Activated CD8-positive, alpha-beta memory T cell treated with anti-CD3 and anti-CD28 coated beads, Interleukin-2, amount 50 U/mL, for 1 hour (primary cell): ENCODE measurements around the gene EGFR.

ENCODE experiments used
- DNase-seq: peaks from one replicate; pipeline ENCODE4 v3.0.0-alpha.2; 2020; ENCODE audit errors: extremely low read depth

Gene EGFR

DNA sequence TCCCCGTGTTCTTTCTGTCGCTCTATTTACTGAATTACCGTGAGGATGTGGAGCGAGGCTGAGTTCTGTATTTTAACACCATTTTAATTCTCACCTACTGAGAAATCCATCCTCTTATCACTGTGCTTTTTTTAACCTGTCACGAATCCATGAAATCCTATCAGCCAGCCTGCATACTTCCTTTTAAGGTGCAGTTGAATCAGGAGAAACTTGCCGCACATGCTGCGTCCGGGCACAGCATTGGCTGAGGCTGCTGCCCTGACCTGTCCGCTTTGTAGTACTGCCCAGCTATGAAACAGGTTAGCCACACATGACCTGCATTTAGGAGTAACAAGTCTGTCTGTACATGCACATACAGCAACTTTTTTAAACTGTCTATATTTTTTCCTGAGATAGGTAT is 82.5 kb downstream of the EGFR start:
- no peak for DNase-seq

DNA sequence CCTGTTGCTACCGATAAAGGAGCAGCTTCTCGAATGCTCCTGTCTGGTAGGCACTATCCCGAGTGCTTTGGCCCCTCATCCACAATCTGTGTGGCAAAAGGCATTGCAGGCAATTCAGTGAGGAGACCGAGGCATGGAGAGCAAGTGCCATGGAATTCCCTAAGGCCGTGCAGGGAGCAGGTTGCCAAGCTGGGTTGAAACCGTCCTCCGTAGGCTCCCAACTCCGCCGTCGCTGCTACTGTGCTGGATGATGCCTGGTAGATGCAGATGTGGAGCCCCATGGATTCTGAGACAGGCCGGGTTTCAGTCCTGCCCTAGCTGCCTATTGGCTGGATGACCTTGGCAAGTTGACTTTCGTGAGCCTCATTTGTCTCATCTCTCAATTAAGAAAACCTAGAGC is 85.3 kb downstream of the EGFR start:
- DNase-seq, result no peak

DNA sequence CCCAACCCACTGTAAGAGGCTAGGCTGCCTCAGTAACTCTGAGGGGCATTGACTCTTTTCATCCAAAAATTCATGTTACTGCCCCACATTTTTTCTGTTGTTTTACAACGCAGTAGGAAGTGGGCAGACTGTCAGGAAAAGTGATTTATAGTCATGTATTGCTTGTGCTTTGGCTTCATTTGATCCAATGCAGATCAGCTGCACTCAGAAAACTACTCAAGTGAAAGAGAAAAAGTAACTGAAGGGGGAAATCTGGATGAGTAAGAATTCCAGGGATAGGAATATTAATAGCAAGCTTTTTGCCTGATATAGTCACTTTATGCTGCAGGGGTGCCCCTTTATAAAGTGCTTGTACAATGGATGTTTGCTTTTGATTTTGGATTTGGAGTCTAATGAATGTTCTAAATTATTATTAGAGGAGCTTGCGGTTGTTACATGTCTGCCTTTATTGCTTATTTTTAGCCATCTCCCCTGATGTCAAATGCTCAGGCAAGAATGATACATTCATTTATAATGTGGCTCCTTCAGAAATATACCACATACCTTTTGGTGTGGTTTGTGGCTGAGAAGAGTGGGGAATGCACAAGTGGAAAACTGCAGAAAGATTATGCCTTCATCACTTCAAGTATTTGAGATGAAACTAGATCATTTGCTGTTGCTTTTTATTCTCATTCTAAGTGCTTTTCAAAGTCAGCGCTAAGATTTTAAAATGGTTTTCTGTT is 86.1 kb downstream of the EGFR start:
- DNase-seq, result no peak

DNA sequence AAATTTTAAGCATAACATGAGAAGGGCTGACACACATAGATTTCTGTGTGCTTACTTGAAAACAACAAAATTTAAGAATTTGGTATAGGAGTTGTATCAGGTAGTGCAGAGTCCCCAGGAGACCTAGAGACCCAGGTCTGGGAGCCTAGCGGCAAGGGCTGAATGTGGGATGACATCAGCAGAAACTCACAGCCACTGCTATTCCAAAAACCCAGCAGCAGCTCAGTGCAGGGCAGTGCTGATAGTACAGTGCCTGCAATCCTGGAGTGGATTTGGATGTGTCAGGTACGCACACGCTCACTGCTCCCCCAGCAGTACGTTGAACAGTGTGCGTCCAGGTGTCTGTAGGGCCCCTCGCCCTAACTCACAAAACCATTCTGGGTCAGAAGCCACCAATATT is 87.1 kb downstream of the EGFR start:
- no peak for DNase-seq

DNA sequence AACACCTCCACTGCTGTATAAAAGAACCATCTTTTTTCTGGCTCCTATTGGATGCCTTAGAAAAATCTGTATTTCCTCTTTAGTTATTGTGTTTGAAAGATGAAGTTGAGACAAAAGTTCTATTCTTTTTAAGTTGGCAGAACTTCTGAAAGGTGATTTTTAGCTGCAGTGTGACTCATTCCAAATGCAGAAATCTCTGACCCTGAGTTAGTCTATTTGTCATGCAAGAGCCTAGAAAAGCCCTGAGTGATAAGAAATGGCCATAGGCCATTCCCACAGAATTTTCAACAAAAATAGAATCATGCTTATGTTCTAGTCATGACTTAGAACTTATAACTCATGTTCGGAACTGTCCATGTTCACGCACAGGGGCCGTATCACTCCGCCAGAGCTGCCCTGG is 89.1 kb downstream of the EGFR start:
- no peak for DNase-seq

DNA sequence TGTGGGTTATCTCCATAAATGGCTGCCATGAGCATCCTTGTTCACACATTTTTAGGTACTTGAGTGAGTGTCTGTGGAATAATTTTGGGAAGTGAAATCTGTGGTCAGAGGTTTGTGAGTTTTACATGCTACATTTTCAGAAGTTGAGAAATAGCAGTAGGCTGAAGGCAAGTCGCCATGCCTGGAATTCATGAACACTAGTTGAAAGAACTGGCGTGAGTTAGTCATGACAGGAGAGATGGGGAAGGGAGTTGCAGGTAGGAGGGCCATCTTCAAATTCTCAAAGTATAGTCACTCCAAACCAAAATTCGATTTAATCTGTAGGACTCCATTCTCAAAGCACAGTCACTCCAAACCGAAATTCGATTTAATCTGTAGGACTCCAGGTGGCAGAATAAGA is 89.6 kb downstream of the EGFR start:
- DNase-seq, result no peak

DNA sequence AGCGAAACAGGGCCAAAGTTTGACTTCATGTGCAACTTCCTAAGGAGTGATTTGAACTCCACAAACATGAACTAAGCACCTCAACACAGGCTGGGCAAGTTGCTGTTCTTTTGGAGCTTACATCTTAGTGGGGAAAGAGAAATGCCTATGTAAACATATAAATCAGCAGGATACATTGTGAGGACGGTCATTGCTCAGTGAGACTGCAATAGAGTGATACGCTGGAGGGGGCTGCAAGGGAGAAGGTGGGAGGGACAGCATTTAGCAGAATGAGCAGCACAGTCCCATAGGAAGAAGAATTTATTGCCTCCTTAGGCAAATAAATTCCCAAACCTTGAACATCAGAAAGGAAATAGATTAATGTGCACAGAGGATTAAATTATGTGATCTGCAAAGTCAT is 90.0 kb downstream of the EGFR start:
- DNase-seq, result no peak

DNA sequence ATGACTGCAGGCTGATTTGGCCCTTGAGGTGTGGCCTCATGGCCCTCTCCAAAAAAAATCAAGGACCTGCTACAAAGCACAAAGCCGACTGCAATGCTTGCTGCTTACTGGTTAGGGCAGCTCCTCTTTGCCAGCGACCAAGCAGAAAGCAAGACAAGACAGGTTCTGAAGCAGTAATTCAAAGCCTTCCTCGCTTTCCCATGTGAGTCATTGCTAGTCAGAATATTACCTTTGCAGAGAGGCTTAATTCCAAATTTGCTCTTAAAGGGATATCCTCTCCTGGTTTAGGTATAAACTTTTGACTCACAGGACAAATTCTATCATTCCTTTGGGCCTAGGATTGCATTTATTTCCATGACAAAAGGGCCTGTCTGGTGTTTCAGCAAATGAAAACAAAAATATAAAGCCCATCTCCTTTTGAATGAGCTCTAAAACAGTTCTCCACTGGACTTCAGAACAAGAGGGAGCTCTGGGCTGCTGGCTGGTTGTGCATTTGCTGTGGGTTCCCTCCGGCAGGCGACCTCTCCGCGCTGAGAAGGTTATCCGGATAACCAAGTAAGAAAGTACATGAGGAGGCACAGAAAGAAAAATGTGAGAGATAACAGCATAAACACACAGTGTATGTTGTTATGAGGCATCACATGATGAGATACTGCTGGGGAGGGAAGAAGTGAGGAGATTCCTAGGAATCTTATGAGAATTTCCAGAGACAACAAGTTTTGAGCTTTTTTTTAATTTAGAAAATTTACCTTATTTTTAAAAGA is 90.8 kb downstream of the EGFR start:
- no peak for DNase-seq

DNA sequence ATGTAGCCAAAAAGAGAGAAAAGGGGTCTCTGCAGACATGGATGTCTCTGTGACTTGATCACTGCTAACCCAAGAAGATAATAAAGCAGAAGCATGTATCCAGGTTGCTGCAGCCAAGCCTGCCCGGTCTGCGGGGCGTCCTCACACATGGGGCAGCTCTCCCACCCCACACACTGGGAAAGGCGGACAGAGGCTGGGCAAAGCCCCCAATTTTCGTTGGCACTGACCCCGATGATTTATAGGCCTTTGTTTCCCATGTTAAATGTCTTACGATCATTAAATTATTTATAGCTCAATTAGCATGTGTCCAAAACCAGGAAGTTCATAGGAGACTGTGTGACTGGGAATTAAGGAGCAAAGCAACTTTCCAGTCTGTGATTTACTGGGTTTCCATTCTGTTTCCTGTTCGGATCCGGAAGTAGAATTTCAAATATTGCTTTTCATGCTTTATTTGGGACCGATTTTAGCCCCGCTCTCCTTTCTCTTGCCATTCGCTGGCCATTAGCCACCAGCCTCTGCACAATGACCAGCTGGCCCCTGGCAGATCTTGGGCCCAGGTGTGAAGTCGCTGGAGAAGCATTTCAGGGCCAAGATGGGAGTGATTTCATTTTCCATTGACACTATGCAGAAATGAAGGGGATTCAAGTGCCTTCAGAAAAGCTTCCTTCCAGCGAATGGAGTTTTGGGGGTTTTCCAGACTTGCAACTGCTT is 91.6 kb downstream of the EGFR start:
- no peak for DNase-seq

DNA sequence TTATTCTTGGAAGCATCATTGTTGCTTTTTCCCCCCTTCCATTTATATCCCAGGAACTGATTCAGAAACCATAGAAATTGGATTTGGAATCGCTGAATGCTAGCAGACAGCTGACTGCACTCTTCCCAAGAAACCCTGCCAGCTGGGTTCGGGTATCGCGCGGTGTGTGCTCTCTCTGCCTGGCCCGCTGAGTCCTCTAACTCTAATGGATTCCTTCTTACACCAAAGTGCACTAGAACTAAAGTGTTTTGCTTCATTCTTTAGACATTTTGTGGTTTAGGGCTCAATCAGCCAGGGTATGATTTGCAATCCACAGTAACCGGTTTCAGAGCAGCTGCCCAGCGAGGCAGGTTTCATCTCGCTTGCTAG is 92.2 kb downstream of the EGFR start:
- no peak for DNase-seq

DNA sequence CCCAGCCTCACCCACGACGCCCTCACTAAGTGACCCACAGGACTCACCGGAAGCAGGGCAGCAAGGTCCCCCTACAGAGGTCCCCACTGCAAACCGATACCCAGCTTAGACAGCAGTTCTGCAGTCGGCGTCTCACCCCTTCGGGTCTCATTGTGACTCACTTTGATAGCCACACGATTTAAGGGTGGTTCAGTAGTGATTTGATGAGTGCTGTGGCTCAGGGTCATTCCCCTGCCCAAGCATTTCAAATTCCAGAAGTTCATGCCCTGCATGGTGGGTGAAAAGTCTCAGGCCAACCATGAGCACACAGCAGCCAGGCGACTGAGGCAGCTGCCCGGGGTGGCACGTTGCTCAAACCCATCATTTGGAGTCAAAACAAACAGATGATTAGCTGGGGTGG is 93.2 kb downstream of the EGFR start:
- no peak for DNase-seq

DNA sequence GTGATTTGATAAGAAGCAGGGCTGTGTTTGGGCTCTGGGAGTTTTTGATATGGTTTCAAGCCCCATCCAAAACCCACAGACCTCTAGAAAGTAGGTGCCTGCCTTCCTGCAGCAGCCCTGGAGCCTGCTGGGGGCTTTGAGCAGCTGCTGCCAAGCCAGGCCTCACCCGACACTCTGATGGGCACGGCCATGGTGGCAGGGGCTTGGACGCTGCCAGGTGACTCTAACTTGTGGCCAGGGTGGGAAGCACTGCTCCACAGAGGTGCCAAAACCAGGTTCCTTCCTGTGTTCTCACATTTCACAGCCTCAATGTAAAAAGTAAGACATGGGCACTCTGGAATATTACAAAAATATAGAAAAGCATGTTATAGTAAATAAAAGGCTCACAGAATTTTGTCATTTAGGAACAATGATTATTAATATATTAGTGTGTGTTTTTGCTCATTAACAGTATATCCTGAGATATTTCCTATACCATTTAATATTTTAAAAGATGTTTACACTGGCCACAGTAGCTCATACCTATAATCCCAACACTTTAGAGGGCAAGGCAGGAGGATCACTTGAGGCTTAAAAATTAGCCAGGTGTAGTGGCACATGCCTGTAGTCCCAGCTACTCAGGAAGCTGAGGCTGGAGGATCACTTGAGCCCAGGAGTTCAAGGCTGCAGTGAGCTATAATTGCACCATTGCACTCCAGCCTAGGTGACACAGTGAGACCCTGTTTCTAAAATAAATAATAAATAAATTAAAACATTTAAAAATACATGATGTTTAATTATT is 95.1 kb downstream of the EGFR start:
- no peak for DNase-seq

DNA sequence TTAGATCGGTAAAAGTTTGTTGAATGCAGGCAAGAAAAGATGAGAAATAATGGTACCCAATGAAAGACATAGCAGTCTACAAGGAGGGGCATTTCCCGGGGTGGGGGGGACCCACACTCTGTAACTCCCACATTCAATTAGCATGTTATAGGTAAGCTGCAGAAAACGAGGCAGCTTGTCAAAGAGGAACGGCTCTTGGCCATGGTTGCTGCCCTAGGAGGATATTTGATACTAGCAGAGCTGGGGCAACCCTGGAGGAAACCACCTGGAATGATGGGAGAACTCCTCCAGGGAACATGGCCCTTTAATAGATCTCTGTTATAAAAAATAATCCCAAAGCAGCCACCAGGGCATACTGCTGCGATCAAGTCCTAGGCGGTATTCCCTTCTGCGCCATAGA is 98.5 kb downstream of the EGFR start:
- DNase-seq, result no peak

DNA sequence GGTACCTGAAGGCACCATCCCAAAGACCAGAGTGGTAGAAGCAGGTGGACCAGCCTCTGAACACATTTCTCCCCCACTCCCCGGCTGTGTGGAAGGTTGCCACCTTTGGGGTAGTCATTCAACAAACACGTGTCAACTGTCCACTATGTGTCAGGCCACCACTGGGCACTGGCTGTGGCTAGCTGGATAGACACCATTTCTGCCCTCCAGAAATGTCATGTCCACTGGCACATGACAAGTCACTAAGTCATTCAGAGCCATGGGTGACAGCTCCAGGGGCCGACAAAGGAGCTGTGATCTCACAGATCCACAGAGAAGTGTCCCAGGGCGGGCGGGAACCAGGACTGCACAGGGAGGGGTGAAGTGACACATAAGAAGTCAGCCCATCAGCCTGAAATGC is 99.6 kb downstream of the EGFR start:
- DNase-seq, result no peak

DNA sequence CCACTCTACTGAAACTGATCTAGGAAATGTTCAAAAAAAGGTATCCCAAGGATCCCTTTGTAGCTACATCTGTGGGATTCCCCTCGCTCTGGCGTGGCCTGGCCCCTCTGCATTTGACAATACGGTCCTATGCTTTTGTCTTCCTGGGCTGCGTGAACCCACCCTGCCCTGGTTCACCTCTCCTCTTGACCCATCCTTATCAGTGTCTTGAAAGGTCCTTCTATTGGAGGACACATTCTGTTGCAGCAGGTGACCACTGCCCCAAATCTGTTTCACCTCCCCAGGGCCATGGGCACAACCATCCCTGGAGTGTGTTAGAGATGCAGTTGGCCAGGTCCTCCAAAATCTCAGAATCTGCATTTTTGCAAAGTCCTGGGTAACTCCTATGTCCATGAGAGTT is 100.8 kb downstream of the EGFR start:
- DNase-seq, result no peak

DNA sequence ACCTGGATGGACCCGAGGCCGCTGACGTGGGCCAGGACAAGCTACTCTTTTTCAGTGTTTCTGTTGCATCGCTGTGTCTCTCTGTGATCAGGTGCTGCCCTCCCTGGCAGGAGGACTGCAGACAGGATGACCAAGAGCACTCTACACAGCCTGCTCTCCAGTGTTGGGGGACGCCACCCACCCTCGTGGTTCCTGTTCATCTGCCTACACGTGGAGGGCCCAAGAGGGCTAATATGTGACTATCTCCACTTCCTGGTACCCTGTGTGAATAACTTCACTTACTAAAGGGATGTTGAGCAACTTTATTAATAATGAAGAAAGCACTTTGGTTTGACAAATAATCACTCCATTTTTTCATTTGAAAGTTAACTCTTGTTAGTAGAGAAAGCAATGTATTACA is 101.3 kb downstream of the EGFR start:
- no peak for DNase-seq

DNA sequence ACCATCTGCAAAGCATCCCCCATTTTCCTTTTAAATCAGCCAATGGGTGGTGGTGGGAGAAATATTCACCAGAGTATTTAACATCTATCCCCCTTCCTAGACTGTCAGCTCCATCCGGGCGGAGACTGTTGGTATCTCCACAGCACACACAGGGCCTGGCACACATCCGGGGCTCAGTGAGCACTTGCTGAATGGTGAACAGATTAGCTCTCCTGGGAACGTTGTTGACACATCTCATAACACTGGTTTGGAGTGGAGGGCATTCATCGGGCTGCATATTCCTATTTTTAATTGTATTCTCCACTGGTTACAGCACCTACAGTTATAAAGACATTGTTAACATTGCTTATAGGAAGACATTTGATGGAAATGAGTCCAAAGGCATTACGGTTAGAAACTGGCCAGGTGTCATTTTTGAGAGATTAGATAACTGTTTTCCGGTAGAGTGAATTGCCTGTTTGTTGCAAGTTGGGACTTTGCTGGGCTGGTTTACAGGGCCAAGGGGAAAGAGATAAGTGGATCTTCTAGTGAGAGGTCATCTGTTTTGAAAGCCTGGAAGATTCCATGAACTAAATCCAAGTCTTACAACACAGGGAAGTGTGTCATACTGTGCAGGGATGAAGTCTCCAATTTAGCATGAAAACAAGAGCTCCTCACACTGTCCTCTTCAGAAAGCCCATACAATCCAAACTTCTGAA is 101.8 kb downstream of the EGFR start:
- DNase-seq, result no peak

DNA sequence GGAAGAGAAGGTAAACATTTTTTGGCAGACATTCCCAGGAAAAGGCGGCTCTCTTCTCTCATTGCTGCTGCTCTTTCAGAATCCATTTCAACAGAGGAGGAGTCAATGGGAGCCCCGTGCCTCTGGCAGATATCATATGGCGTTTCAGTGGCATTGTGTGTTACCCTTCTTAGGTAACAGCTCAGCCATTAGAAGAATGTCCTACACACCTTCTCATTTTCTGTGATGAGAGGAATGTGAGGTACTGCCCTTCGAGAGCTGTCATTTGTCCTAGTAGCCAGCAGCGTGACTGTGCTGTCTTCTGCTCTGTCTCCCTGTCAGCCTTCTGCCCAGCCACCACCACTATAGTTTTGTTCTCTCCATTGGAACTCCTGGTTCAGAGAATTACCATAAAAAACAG is 102.4 kb downstream of the EGFR start:
- DNase-seq, result no peak

DNA sequence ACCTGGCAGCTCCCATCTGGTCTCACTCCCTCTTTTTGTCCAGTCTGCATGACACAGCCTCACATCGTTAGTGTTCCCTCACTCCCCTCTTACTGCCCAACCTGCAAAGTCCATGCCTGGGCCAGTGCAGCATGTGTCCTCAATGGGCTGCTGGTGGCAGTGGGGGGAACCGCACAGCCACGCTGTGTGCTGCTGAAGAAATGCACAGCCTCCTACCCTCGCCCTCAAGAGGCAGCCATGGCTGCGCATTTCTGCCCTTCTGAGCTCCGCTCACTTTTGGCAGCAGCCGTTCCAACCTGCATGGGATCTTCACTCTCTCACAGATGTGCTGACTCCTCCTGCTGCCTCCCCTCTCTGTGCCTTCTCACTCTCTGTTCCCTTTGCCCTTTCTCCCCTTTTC is 103.4 kb downstream of the EGFR start:
- no peak for DNase-seq

DNA sequence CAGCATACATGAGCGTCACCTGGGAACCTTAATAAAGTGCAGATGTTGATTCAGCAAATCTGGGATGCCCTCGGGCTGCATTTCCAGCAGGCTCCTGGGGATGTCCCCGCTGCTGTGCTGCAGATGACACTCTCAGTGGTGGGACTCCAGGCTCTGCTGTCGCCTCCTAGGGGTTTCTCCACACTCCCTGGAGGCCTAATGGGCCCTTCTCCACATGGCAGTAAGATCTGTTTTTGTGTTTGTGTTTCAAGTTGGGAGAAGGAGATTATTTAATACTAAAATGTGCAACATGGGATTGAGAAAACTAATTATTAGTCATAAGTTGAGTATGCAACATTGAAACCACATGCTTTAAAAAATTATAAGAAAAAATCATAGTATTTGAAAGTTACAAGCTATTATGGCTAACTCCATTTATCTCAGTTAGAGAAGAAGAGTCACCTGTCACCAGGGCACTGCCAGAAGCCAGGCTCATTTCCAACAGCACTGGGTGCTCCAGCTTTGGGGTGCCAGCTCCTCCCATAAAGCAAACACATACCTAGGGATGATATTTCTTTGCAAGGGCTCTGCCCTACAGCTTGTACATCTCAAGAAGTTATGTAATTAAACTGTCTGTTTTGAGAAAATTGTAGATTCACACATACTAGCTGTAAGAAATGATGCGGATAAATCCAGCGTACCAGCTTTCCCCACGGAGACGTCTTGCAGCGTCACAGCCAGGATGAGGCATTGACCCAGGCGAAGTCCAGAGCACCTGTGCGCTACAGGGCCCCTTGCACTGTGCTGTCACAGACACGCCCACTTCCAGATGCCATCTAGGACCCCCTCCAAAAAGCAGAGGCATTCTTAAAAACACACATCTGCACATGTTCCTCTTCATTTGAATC is 106.4 kb downstream of the EGFR start:
- DNase-seq, result no peak

DNA sequence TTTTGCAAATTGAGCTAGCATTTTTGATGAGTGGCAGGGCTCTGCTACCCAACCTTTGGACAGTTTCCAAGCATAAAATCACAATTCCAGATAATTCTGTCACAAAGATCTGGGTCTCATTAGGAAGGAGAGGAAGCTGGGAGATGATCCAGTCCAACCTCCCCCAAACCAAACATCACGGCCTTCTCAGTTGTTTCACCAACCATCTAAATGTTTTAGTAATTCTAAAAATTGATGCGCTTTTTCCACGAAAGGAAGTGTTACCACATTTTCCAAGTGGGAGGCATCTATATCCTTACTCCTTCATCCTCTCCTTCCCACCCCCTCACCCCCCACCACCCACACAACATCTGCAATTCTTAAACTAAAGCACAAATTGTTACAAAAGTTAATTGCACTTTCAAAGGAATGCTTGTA is 108.3 kb downstream of the EGFR start:
- no peak for DNase-seq
